Heart right ventricle (tissue), 16 donors: Measurements from ENCODE around the gene POLA1. TPM values are rescaled to one million over a fixed set of nuclear protein-coding genes. Genes with fewer than 3 reads are reported as not detected.
"Not testable (repeated sequence)": the region's sequence is repeated elsewhere in the genome, so short reads cannot be mapped to it uniquely, and the experiment has no call there.

Experiments used
- ATAC-seq, 8 donors: fragments of 200-7000 bp; cut with Tn5 transposase; one replicate each; pipeline ENCODE4 v1.9.1; 2020; ENCODE audit warnings: mild to moderate bottlenecking in 8 of 8, moderate library complexity in 8 of 8, moderate number of reproducible peaks in 1 of 8
- DNase-seq, 2 donors: peaks; one replicate each; pipeline ENCODE4 v3.0.0-alpha.2; 2020
- H3K27ac ChIP-seq, 10 donors: fragments of 200-600 bp; sonication (generic) in 2 of 10; one replicate each; pipeline versions ENCODE4 v1.5.0 to v1.8.0; 2020 to 2022; ENCODE audit warnings: mild to moderate bottlenecking in 3 of 10
- H3K27me3 ChIP-seq, 7 donors: fragments of 200-600 bp; one replicate each; pipeline ENCODE4 v1.8.0; 2021 to 2022; ENCODE audit warnings: mild to moderate bottlenecking in 2 of 7
- H3K36me3 ChIP-seq, 9 donors: fragments of 200-600 bp; sonication (generic) in 1 of 9; one replicate each; pipeline versions ENCODE4 v1.5.0 to v1.8.0; 2020 to 2022; ENCODE audit warnings: mild to moderate bottlenecking in 2 of 9
- H3K4me1 ChIP-seq, 9 donors: fragments of 200-600 bp; sonication (generic) in 1 of 9; one replicate each; pipeline versions ENCODE4 v1.5.0 to v1.8.0; 2020 to 2022; ENCODE audit warnings: mild to moderate bottlenecking in 4 of 9
- H3K4me3 ChIP-seq, 10 donors: fragments of 200-600 bp; sonication (generic) in 2 of 10; one replicate each; pipeline versions ENCODE4 v1.5.0 to v1.8.0; 2020 to 2022; ENCODE audit warnings: mild to moderate bottlenecking in 7 of 10, moderate library complexity in 2 of 10
- H3K9me3 ChIP-seq, 11 donors: fragments of 200-600 bp in 10 of 11; sonication (generic) in 2 of 11; one replicate each; pipeline versions ENCODE4 v1.5.0 to v1.8.0; 2013 to 2022; ENCODE audit warnings: mild to moderate bottlenecking in 2 of 11, control low read depth in 1 of 11, moderate library complexity in 1 of 11
- WGBS, 2 donors: extraction: QIAGEN DNeasy Blood & Tissue Kit; methylation state at CpG; one replicate each; pipeline ENCODE4 v1.1.7; 2013; ENCODE audit warnings: inconsistent platforms in 1 of 2; 5-methylcytosine and 5-hydroxymethylcytosine counted together
- intact Hi-C, 10 donors: fragments of 100-400 bp; cut with DNase I; formaldehyde crosslinking; loops; one replicate each; pipeline versions ENCODE4 v1.11.1 to v1.14.2; 2022
- polyA plus RNA-seq, 2 donors: library from polyadenylated mRNA; stranded (reverse); fragments of 200-250 nt; gene quantifications; one replicate each; pipeline ENCODE4 v1.2.3, GENCODE V29; 2013
- total RNA-seq, 10 donors: library from RNA; stranded (reverse); fragmentation: NEBNext Ultra II Directional in 3 of 10; extraction: Animal tissue kit (Norgen Biotek cat#: 25700) in 3 of 10; gene quantifications; one replicate each; pipeline versions ENCODE4 v1.2.1 to v1.2.4, GENCODE V29; 2021 to 2023
- TF ChIP-seq, protein P1 (sequence below), 9 donors: fragments of 200-600 bp; sonication (generic) in 2 of 9; IDR thresholded peaks; one replicate each; pipeline versions ENCODE4 v1.5.0 to v1.8.0; 2021 to 2022; ENCODE audit warnings: antibody characterized with exemption in 9 of 9, mild to moderate bottlenecking in 5 of 9, moderate library complexity in 1 of 9
- donor health status: Arrhythmogenic right ventricular cardiomyopathy.
- donor health status: ischemic (EF 13 %, LVEDD 7.1; RV severe dilation, severe dysfunction).
- donor health status: healthy with polysubstance abuse.
- donor health status: DM: no; HTN: yes; CAD: no.
- donor health status: DM: no; HTN: no; CAD: no.
- donor health status: ischemic (EF 25% LVEDD 6.9; RV normal size, moderate dysfunction).
- donor health status: ischemic (EF 25% LVEDD 5.7; RV mildly dilated, moderate dysfunction).
- donor health status: healthy.
- donor health status: DM: yes; HTN: yes; CAD: no.
- donor health status: Ischemic cardiomyopathy.
- donor health status: ischemic (EF 35%, LVEDD 5.7; RV mildly dilated, moderate dysfunction).
- donor health status: nonischemic (EF 11% LVEDD 7.7; RV severe dilation, severe dysfunction).
- donor health status: DM: yes; HTN: yes; CAD: no.
- donor health status: PGD.
- donor health status: ischemic (EF 29% LVEDD 5.4; RV normal size, mild dysfunction).
- donor health status: nonischemic (EF 23%, LVEDD 6.1; RV moderate dilation, normal function).

The POLA1 gene
- total and polyA plus RNA-seq, 12 donors, result 2.6 to 8.5 (median 6.1) TPM

DNA sequence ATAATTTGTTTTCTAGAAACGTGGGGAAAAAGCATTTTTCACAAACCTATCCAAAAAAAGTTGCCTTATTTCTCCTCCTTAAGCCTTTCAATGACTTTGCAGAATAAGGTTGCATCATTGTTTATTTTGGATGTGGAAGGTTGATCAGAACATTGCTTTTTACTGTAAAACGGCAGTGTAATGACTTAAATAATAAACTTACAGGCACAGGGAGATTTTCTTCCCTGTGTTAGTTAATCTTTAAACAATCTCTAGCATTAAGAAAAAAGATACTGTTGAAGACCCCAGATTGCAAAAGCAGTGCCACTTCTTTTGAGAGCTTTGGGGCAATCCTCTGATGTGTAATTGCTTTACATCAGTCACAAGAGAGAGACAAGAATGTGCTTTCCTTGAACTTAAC is 168.6 kb downstream of the POLA1 start:
- Histone ChIP-seq H3K27ac (no peak overlapping the region), H3K36me3 (no peaks in the 10 kb centered on the region), H3K9me3 (no peaks in the 10 kb centered on the region), H3K4me1 (no peaks in the 10 kb centered on the region), H3K27me3 (no peaks in the 10 kb centered on the region), H3K4me3 (no peak overlapping the region)
- DNase-seq (no peak), ATAC-seq (no peak)
- TF ChIP-seq, protein P1, sequence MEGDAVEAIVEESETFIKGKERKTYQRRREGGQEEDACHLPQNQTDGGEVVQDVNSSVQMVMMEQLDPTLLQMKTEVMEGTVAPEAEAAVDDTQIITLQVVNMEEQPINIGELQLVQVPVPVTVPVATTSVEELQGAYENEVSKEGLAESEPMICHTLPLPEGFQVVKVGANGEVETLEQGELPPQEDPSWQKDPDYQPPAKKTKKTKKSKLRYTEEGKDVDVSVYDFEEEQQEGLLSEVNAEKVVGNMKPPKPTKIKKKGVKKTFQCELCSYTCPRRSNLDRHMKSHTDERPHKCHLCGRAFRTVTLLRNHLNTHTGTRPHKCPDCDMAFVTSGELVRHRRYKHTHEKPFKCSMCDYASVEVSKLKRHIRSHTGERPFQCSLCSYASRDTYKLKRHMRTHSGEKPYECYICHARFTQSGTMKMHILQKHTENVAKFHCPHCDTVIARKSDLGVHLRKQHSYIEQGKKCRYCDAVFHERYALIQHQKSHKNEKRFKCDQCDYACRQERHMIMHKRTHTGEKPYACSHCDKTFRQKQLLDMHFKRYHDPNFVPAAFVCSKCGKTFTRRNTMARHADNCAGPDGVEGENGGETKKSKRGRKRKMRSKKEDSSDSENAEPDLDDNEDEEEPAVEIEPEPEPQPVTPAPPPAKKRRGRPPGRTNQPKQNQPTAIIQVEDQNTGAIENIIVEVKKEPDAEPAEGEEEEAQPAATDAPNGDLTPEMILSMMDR (IDR thresholded peaks at IDR 0.05), result no peak
- WGBS, 2 donors, result 68 to 80% methylated on average over 2 of the region's 2 CpGs
- intact Hi-C loops, result no loop called here

DNA sequence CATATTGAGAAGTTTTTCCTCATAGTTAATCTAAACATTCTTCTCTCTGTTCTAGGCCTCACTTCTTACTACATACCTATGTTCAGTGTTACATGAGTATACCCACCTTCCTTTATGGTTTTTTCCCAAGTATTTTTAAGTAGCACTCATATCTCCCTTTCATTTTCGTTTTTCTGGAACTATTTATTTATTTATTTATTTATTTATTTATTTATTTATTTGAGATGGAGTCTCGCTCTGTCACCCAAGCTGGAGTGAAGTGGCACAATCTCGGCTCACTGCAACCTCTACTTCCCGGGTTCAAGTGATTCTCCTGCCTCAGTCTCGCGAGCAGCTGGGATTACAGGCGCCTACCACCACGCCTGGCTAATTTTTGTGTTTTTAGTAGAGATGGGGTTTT is 170.1 kb downstream of the POLA1 start:
- H3K4me3 ChIP-seq, DNase-seq, H3K27me3 ChIP-seq, H3K27ac ChIP-seq, intact Hi-C loops, H3K9me3 ChIP-seq, ATAC-seq, H3K36me3 ChIP-seq, H3K4me1 ChIP-seq: not testable (repeated sequence)
- 99% methylated on average over 8 of the region's 8 CpGs for WGBS, 2 donors

- no peak overlapping the region for H3K27ac ChIP-seq
- TF ChIP-seq, protein P1 (IDR thresholded peaks at IDR 0.05), result no peak
- no peak for DNase-seq
- ATAC-seq, result no peak
- H3K9me3 ChIP-seq, result no peaks in the 10 kb centered on the region
- H3K36me3 ChIP-seq, result no peaks in the 10 kb centered on the region
- no peak overlapping the region for H3K4me3 ChIP-seq
- H3K27me3 ChIP-seq, result peaks cover 0 to 8% (median 0%) of the 10 kb centered on the region in 7 donors
- WGBS, 2 donors, result 90 to 94% methylated on average over 3 of the region's 3 CpGs
- intact Hi-C loops, result no loop called here
- no peaks in the 10 kb centered on the region for H3K4me1 ChIP-seq
These were observed 176.4 kb downstream of the POLA1 start for GRCh38 chrX:24870143-24870542.

GRCh38 chrX:24874604-24875247 is 181.0 kb downstream of the POLA1 start:
- intact Hi-C loops, result no loop called here
- DNase-seq (no peak), ATAC-seq (no peak)
- TF ChIP-seq, protein P1 (IDR thresholded peaks at IDR 0.05), result no peak
- peaks cover 0 to 13% (median 0%) of the 10 kb centered on the region in 7 donors for H3K27me3 ChIP-seq
- no peaks in the 10 kb centered on the region for H3K9me3 ChIP-seq
- H3K4me3 ChIP-seq, result no peak overlapping the region
- WGBS, 2 donors, result 87 to 90% methylated on average over 7 of the region's 7 CpGs
- H3K36me3 ChIP-seq, result no peaks in the 10 kb centered on the region
- no peak overlapping the region for H3K27ac ChIP-seq
- H3K4me1 ChIP-seq, result no peaks in the 10 kb centered on the region

DNA sequence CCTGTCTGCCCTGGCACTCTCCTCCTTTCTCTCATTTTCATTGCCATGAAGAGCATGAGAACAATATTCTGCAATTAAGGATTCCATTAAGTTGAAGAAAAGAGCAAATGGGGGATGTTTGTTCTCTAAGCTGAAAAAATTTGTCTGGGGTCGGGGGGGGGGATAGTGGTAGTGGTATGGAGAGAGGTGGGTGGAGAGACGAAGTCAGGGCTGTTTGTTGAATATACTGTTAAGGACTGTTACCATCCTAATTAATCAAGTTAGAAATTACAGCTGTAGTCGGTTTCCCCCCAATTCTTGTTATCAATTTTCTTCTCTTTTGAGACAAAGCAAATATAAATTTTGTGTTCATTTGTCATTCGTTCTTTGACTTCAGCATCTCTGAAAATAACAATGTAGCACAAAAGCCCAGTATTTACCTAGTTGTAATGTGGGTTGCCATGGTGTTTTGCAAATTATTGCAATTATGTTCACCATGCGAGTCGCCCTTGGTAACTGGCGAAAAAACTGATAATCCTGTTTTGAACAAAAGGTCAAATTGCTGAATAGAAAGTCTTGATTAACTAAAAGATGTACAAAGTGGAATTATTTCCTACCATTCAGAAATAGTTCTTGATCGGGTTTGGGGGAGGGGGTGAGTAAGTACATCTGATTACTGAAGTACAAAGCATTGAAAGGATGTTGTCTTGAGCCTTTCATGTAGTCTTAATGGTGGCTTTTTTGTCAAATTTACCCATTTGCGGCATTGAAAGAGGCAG is 183.0 kb downstream of the POLA1 start:
- H3K4me1 ChIP-seq, result no peaks in the 10 kb centered on the region
- H3K36me3 ChIP-seq, result no peaks in the 10 kb centered on the region
- intact Hi-C loops, result no loop called here
- H3K4me3 ChIP-seq, result no peak overlapping the region
- TF ChIP-seq, protein P1 (IDR thresholded peaks at IDR 0.05), result no peak
- H3K27ac ChIP-seq, result no peak overlapping the region
- ATAC-seq (no peak), DNase-seq (no peak)
- WGBS, 2 donors, result 88 to 94% methylated on average over 9 of the region's 9 CpGs
- H3K9me3 ChIP-seq, result no peaks in the 10 kb centered on the region
- peaks cover 0 to 13% (median 0%) of the 10 kb centered on the region in 7 donors for H3K27me3 ChIP-seq
